LoVo (cell line): ENCODE results near the gene CUL9.

Source experiments
- DNase-seq: peaks from one replicate; pipeline ENCODE4 v3.0.0-alpha.2; 2016; ENCODE audit warnings: low spot score

CUL9 gene

DNA sequence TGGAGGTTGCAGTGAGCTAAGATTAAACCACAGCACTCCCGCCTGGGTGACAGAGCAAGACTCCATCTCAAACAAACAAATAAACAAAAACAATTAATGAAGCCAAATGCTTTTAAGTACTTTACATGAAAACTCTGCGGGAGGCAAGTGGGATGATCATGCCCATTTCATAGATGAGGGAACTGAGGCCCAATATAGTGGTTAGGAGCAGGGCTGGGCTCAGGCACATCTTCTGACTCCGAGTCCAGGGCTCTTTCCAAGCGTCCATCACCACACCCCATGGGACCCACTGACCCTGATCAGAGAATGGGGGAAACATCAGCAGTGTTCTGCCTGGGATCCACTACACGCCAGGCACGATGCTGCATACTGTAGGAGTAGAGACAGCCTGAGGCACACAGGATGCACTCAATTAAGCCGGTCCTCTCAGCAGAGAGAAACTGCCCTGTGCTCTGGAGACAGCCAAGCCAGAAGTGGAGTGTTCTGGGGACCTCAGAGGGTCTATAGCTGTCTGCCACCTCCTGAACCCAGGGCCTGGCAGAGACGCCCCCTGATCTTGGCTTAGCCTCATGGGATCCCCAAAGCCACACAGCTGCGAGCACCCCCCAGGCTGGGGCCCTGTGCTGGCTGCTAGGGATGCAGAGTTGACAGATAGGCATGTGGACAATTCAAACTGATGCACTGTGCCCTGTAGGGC is 74.8 kb downstream of the CUL9 start:
- DNase-seq: no peak

GRCh38 chr6:43257367-43258145 is 75.6 kb downstream of the CUL9 start:
- no peak for DNase-seq

GRCh38 chr6:43258180-43258579 is 76.2 kb downstream of the CUL9 start:
- DNase-seq: no peak

DNA sequence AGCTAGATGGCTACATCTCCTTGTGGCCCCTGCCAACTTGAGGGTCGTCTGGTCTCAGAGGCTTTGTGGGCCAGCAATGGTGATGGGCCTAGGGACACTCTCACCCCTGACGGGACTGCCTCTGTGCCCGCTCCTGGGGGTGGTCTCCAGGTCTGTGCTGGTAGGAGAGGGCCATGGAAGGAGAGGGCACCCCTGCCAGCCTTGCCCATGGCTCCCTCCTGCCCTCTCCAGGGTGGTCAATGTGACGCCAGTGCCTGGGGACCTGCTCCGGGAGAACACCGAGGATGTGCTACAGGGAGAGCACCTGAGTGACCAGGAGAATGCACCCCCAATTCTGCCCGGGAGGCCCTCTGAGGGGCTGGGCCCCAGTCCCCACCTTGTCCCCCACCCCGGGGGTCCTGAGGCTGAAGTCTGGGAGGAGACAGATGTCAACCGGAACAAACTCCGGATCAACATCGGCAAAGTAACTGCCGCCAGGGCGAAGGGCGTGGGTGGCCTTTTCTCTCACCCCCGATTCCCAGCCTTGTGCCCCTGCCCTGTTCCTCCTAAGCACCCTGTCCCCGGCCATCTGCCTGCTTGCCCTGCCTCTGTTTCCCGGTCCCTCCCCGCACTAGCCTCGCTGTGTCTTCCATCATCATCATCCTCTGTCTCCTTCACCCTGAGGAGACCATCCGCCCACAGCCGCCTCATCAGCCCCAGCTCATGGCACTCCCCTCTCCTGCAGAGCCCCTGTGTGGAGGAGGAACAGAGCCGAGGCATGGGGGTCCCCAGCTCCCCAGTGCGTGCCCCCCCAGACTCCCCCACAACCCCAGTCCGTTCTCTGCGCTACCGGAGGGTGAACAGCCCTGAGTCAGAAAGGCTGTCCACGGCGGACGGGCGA is 77.1 kb downstream of the CUL9 start:
- DNase-seq: no peak

DNA sequence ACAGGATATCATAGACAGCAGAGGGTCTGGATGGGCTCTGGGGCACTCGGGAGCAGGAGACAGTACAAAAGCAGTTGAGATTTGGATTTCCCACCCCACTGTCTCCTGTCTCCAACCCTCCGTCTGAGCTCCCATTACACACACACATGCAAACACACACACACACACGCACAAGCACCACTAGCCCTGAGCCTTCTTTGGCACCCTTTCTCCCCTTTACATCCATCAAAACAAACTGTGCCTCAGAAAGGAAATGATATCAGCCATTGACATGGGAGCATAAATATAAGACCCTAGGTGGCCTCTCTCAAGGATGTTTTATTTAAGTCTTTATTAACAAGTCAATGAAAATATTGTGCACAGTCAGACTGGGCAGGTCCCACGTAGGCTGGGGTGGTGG is 78.8 kb downstream of the CUL9 start:
- no peak for DNase-seq

DNA sequence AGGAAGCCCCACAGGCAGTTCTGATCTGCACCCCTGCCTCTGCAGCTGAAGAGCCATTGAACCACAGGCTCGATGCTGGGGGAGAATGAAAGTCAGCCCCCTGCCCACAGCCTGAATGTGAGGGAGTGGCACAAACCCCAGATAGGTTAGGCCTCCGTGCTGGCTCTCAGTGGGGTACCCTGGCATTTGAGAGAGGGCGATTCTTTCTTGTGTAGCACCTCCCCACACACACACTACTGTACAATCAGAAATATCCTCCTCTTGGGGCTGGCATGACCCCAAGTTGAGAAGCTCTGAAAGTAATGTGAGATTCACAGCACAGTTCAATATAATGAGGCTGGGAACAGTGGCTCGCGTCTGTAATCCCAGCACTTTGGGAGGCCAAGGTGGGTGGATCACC is 79.2 kb downstream of the CUL9 start:
- DNase-seq: no peak

- no peak for DNase-seq
Observed at GRCh38 chr6:43262000-43262779, 80.2 kb downstream of the CUL9 start.

- no peak for DNase-seq
Observed at GRCh38 chr6:43262780-43263313, 80.9 kb downstream of the CUL9 start.

DNA sequence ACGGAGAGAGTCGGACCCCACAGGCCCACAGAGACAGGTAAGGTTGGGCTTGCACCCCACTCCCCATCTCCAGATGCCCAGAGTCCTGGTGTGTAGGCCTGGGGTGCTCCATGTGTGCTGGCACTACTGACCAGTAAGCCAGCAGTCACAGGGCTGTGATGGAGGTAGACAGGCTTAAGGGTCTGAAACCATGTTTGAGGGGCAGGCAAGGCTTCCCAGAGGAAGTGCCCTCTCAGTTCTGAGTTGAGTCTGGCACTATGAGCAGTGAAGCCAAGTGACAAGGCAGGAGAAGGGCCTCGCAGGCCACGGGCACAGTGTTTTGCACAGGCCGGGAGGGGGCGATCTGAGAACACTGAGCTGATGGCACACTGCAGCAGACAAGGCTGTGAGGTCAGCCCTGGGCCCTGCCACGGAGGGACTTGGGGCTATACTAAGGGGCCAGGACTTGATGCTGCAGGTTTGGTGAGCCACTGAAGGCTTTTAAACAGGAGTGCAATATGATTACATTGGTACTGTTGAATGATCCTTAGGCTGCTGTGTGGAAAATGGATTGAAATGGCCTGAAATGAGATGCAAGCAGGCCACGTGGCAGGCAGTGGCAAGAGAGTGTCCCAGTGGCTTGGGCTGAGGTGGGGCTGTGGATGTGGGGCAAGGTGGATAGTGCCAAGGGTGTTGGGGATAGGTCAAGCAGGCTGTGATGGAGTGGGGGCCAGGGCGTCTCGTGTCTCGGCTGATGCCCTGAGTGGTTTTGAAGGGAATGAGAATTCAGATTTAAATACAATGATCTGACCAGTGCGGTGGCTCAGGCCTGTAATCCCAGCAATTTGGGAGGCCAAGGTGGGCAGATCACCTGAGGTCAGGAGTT is 81.5 kb downstream of the CUL9 start:
- peak; percentile 55 for DNase-seq

DNA sequence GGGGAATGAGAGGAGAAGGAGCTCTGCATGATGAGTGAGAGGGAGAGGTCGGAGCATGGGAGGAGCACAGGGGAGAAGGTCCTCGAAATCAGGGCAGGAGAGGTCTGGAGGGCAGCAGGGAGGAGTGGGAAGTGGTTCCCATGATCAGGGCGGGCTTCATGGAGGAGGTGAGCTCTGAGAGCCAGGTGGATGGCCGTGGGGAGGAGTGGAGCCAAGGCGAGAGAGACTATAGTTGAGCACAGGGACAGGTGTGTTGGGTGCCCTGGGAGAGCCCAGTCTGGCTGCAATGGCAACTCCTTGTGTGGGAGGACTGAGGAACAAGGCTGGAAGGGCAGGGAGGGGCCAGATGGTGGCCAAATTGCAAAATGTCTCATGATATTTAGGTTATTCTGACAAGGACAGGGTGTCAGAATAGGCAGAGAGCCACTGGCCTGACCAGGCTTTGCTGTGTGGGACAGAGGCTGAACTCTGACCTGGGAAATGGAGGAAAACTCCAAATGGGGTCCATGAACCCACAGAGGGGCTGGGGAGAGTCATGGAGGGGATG is 82.7 kb downstream of the CUL9 start:
- DNase-seq: no peak

DNA sequence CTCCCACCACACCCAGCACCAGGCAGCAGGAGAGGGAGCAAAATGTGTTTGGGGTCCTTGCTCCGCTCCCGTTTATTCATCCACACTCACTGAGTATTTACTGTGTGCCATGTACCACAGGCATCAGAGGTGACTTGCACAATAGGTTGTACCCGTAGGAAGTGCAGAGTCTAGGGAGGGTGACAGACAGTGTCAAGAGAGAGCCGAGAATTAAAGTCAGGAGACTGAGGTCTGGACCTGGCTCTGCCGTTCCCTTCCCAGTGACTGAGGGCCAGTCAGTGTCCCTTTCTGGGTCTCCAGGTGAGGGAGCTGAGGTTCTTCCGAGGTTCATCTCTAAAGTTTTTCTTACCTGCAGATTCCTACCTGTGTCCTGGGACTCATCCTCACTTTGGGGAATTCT is 83.6 kb downstream of the CUL9 start:
- no peak for DNase-seq

- no peak for DNase-seq
Observed at GRCh38 chr6:43267619-43268354, 85.8 kb downstream of the CUL9 start.

GRCh38 chr6:43268355-43268700 is 86.3 kb downstream of the CUL9 start:
- DNase-seq: no peak

GRCh38 chr6:43268782-43269272 is 86.8 kb downstream of the CUL9 start:
- DNase-seq: no peak

- DNase-seq: no peak
Observed at GRCh38 chr6:43269273-43270007, 87.4 kb downstream of the CUL9 start.

GRCh38 chr6:43271103-43271815 is 89.3 kb downstream of the CUL9 start:
- no peak for DNase-seq

DNA sequence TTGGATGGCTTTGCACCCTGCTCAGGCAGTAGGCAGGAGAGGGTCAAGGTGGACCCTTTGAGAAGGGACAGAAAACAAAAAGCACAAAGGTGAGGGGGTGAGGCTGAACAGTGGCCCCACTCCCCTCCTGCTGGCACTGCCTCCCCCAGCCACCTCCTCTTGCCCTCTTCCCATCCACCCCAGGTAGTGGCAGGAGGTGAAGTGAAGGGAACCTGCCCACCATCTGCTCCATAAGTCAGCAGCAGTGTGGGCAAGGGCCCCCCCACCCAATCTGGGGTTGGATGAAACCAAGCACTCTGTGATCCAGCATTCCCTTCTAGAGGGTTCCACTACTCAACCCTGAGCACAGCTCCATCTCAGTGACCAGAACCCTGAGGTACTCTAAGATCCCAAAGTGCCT is 89.9 kb downstream of the CUL9 start:
- DNase-seq: no peak

GRCh38 chr6:43273707-43274106 is 91.7 kb downstream of the CUL9 start:
- no peak for DNase-seq
